H9 (cell line): ENCODE measurements around the gene VCAN. TPM values are rescaled to one million over a fixed set of nuclear protein-coding genes. Genes with fewer than 3 reads are reported as not detected.

Experiments used
- DNase-seq: peaks from one replicate; pipeline ENCODE4 v3.0.0-alpha.2; 2017
- H2AFZ ChIP-seq: one replicate; pipeline ENCODE4 v1.6.1; 2013; ENCODE audit warnings: mild to moderate bottlenecking, low read length, control low read depth, moderate library complexity
- H2AK5ac ChIP-seq: 2 replicates; pipeline ENCODE4 v1.6.1; 2013; ENCODE audit warnings: low read length, control low read depth, mixed read lengths; ENCODE audit not compliant: insufficient read length
- H2BK120ac ChIP-seq: one replicate; pipeline ENCODE4 v1.6.1; 2013; ENCODE audit warnings: low read depth, mild to moderate bottlenecking, low read length, control low read depth, inconsistent platforms; ENCODE audit not compliant: poor library complexity, severe bottlenecking
- H2BK12ac ChIP-seq: 2 replicates; pipeline ENCODE4 v1.6.1; 2013; ENCODE audit warnings: low read length, control low read depth, mixed read lengths, low read depth; ENCODE audit not compliant: insufficient read length
- H2BK15ac ChIP-seq: 2 replicates; pipeline ENCODE4 v1.6.1; 2013; ENCODE audit warnings: low read depth, low read length, control low read depth
- H2BK20ac ChIP-seq: one replicate; pipeline ENCODE4 v1.6.1; 2013; ENCODE audit warnings: low read depth, mild to moderate bottlenecking, low read length, control low read depth, inconsistent platforms; ENCODE audit not compliant: poor library complexity, severe bottlenecking
- H2BK5ac ChIP-seq: 2 replicates; pipeline ENCODE4 v1.6.1; 2013; ENCODE audit warnings: low read length, control low read depth, mixed read lengths; ENCODE audit not compliant: insufficient read length
- H3K14ac ChIP-seq: 2 replicates; pipeline ENCODE4 v1.6.1; 2013; ENCODE audit warnings: low read length, control low read depth; ENCODE audit not compliant: insufficient read depth
- H3K18ac ChIP-seq: 2 replicates; pipeline ENCODE4 v1.6.1; 2013; ENCODE audit warnings: low read depth, mild to moderate bottlenecking, mixed read lengths, low read length, control low read depth; ENCODE audit not compliant: insufficient read length
- H3K23ac ChIP-seq: 2 replicates; pipeline ENCODE4 v1.6.1; 2013; ENCODE audit warnings: low read length, control low read depth, mixed read lengths, low read depth; ENCODE audit not compliant: insufficient read length
- H3K23me2 ChIP-seq: 2 replicates; pipeline ENCODE4 v1.6.1; 2013; ENCODE audit warnings: low read depth, mild to moderate bottlenecking, mixed read lengths, low read length, control low read depth; ENCODE audit not compliant: insufficient read length, poor library complexity, severe bottlenecking
- H3K27ac ChIP-seq: 2 replicates; pipeline ENCODE4 v1.5.1; 2013; ENCODE audit warnings: low read length, control low read depth, mixed read lengths, low read depth; ENCODE audit not compliant: insufficient read length
- H3K27me3 ChIP-seq: 2 replicates; pipeline ENCODE4 v1.6.1; 2013; ENCODE audit warnings: low read length, control low read depth, inconsistent platforms; ENCODE audit not compliant: insufficient read depth
- H3K4ac ChIP-seq: 2 replicates; pipeline ENCODE4 v1.6.1; 2013; ENCODE audit warnings: low read depth, mild to moderate bottlenecking, control low read depth, inconsistent platforms, low read length, moderate library complexity
- H3K4me1 ChIP-seq: 2 replicates; pipeline ENCODE4 v1.6.1; 2013; ENCODE audit warnings: low read length, control low read depth, inconsistent platforms; ENCODE audit not compliant: insufficient read depth
- H3K4me2 ChIP-seq: 2 replicates; pipeline ENCODE4 v1.6.1; 2013; ENCODE audit warnings: low read length, control low read depth, mixed read lengths; ENCODE audit not compliant: insufficient read length, insufficient read depth
- H3K56ac ChIP-seq: 2 replicates; pipeline ENCODE4 v1.6.1; 2013; ENCODE audit warnings: low read depth, mild to moderate bottlenecking, mixed read lengths, low read length, control low read depth; ENCODE audit not compliant: insufficient read length
- H3K79me1 ChIP-seq: 2 replicates; pipeline ENCODE4 v1.6.1; 2013; ENCODE audit warnings: low read depth, mild to moderate bottlenecking, moderate library complexity, low read length, control low read depth, inconsistent platforms; ENCODE audit not compliant: insufficient read depth, poor library complexity, severe bottlenecking
- H3K79me2 ChIP-seq: 2 replicates; pipeline ENCODE4 v1.6.1; 2013; ENCODE audit warnings: low read length, control low read depth, inconsistent platforms; ENCODE audit not compliant: insufficient read depth
- H3K9ac ChIP-seq: 2 replicates; pipeline ENCODE4 v1.6.1; 2013; ENCODE audit warnings: low read length, control low read depth, mixed read lengths; ENCODE audit not compliant: insufficient read length; ENCODE audit errors: extremely low read depth
- H3K9me3 ChIP-seq: one replicate; pipeline ENCODE4 v1.6.1; 2013; ENCODE audit warnings: low read depth, low read length, inconsistent platforms; ENCODE audit not compliant: control insufficient read depth
- H3T11ph ChIP-seq: one replicate; pipeline ENCODE4 v1.6.1; 2013; ENCODE audit warnings: mild to moderate bottlenecking, low read length, control low read depth, inconsistent platforms
- H4K20me1 ChIP-seq: one replicate; pipeline ENCODE4 v1.6.1; 2013; ENCODE audit not compliant: control insufficient read depth, insufficient read length, insufficient read depth
- H4K5ac ChIP-seq: 2 replicates; pipeline ENCODE4 v1.6.1; 2013; ENCODE audit warnings: low read depth, mild to moderate bottlenecking, mixed read lengths, low read length, control low read depth; ENCODE audit not compliant: insufficient read length
- H4K8ac ChIP-seq: replicated peaks from 2 replicates; pipeline ENCODE4 v1.6.1; 2013; ENCODE audit warnings: low read length, control low read depth, mixed read lengths, low read depth; ENCODE audit not compliant: insufficient read length
- H4K91ac ChIP-seq: 2 replicates; pipeline ENCODE4 v1.6.1; 2013; ENCODE audit warnings: low read depth, mild to moderate bottlenecking, moderate library complexity, mixed read lengths, low read length, control low read depth; ENCODE audit not compliant: insufficient read length
- H3K27ac Mint-ChIP-seq, 3 experiments: 2 replicates in 2 of 3; 3 replicates in 1 of 3; pipeline ENCODE4 v1.8.0; 2020 to 2021; ENCODE audit warnings: mixed read lengths in 3 of 3, mild to moderate bottlenecking in 1 of 3, moderate library complexity in 1 of 3
- H3K27me3 Mint-ChIP-seq: 2 replicates; pipeline ENCODE4 v1.8.0; 2021; ENCODE audit warnings: low read depth, mild to moderate bottlenecking, moderate library complexity, mixed read lengths
- H3K36me3 Mint-ChIP-seq, 3 experiments: 2 replicates in 2 of 3; 3 replicates in 1 of 3; pipeline ENCODE4 v1.8.0; 2020 to 2021; ENCODE audit warnings: low read depth in 3 of 3, mixed read lengths in 3 of 3; ENCODE audit not compliant: insufficient read depth in 1 of 3
- H3K4me1 Mint-ChIP-seq, 2 experiments: 2 replicates each; pipeline ENCODE4 v1.8.0; 2020; ENCODE audit warnings: mixed read lengths in 2 of 2
- H3K4me3 Mint-ChIP-seq, 2 experiments: 2 replicates in 1 of 2; 3 replicates in 1 of 2; pipeline ENCODE4 v1.8.0; 2020 to 2021; ENCODE audit warnings: mild to moderate bottlenecking in 2 of 2, mixed read lengths in 2 of 2, moderate library complexity in 1 of 2
- H3K9me3 Mint-ChIP-seq, 2 experiments: 2 replicates in 1 of 2; 3 replicates in 1 of 2; pipeline ENCODE4 v1.8.0; 2020; ENCODE audit warnings: mild to moderate bottlenecking in 2 of 2, mixed read lengths in 2 of 2, moderate library complexity in 1 of 2
- WGBS: extraction: QIAGEN DNeasy Blood & Tissue Kit; methylation state at CpG from one replicate; pipeline ENCODE4 v1.1.7; 2013; ENCODE audit warnings: missing lambda C conversion rate, low lambda C conversion rate, mixed read lengths; ENCODE audit not compliant: insufficient read length; ENCODE audit errors: extremely low coverage; 5-methylcytosine and 5-hydroxymethylcytosine counted together
- total RNA-seq: library from RNA; stranded (reverse); gene quantifications from 2 replicates; pipeline ENCODE4 v1.2.1, GENCODE V29; 2021
- TF ChIP-seq, protein P1 (sequence below): fragments of 200-600 bp; sonication (generic); conservative IDR thresholded peaks from 3 replicates; pipeline ENCODE4 v1.8.0; 2021; ENCODE audit warnings: antibody characterized with exemption, mild to moderate bottlenecking

The VCAN gene
- total RNA-seq, 1 experiment from 2014 or later: 278 TPM

DNA sequence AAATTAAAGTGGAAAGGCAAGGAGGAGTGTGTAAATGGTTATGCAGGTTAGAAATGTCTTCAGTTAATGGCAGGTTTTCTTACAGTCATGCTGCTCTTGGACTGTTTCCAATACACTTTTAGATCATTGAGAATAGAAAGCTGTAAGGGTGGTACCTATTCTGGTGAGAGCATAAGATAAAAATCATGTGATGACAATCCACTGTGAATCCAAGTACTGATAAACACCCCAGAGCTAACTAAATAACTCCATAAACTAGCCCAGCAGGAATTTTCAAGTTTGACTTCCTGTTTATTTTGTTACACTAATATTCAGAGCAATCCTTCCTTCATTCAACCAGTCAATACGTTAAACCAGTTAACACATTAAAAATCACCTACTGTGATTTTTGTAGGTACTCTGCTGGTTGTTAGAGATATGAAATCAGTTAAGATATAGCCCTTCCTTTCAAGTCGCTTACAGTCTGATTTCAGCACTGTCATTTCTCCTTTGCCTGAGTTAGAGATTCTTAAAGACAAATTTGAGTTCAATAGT is 22.6 kb downstream of the VCAN start:
- Histone ChIP-seq H3K4ac (no peak overlapping the region), H3K18ac (no peak overlapping the region), H3K4me2 (no peak overlapping the region), H3K23me2 (no peaks in the 10 kb centered on the region), H4K91ac (no peak overlapping the region), H3K9ac (no peak overlapping the region), H3K14ac (no peak overlapping the region), H2AFZ (no peak overlapping the region), H2BK15ac (no peak overlapping the region), H2BK20ac (no peak overlapping the region), H3K4me1 (peaks cover 9% of the 10 kb centered on the region; the same call in 1 of the 2 replicates), H4K5ac (no peak overlapping the region), H3K79me1 (peaks cover 6% of the 10 kb centered on the region), H2BK12ac (no peak overlapping the region), H3K56ac (no peak overlapping the region), H3K23ac (no peak overlapping the region), H3K27me3 (no peaks in the 10 kb centered on the region), H4K20me1 (no peaks in the 10 kb centered on the region), H2BK120ac (no peak overlapping the region), H4K8ac (no peak overlapping the region), H2AK5ac (no peak overlapping the region), H3K79me2 (0 out of 2 replicates have a peak, but pooled peaks cover 2% of the 10 kb centered on the region), H3T11ph (no peak overlapping the region), H3K9me3 (no peaks in the 10 kb centered on the region), H3K27ac (no peak overlapping the region), H2BK5ac (no peak overlapping the region)
- H3K27ac Mint-ChIP-seq: peak overlapping the region; percentile 79 to 93 (median 85); a peak in 6 of 7 replicates
- peaks cover 37 to 87% (median 39%) of the 10 kb centered on the region in 3 experiments; a peak in 6 of 7 replicates for H3K36me3 Mint-ChIP-seq
- TF ChIP-seq, protein P1, sequence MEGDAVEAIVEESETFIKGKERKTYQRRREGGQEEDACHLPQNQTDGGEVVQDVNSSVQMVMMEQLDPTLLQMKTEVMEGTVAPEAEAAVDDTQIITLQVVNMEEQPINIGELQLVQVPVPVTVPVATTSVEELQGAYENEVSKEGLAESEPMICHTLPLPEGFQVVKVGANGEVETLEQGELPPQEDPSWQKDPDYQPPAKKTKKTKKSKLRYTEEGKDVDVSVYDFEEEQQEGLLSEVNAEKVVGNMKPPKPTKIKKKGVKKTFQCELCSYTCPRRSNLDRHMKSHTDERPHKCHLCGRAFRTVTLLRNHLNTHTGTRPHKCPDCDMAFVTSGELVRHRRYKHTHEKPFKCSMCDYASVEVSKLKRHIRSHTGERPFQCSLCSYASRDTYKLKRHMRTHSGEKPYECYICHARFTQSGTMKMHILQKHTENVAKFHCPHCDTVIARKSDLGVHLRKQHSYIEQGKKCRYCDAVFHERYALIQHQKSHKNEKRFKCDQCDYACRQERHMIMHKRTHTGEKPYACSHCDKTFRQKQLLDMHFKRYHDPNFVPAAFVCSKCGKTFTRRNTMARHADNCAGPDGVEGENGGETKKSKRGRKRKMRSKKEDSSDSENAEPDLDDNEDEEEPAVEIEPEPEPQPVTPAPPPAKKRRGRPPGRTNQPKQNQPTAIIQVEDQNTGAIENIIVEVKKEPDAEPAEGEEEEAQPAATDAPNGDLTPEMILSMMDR: no peak
- no peaks in the 10 kb centered on the region for H3K27me3 Mint-ChIP-seq
- no peaks in the 10 kb centered on the region for H3K9me3 Mint-ChIP-seq
- no peak for DNase-seq
- WGBS: no CpG with 5 or more reads among the region's 2 CpGs
- peaks cover 40 to 42% of the 10 kb centered on the region in 2 experiments for H3K4me1 Mint-ChIP-seq
- H3K4me3 Mint-ChIP-seq: no peak overlapping the region; a peak in 1 of 5 replicates
